Endothelial cell of umbilical vein (primary cell): ENCODE data around the gene STH. TPM values are rescaled to one million over a fixed set of nuclear protein-coding genes. Genes with fewer than 3 reads are reported as not detected.

Source experiments
- BruUV-seq: library from RNA; stranded (reverse); fragments of 400-500 nt; replicated peaks from 2 replicates; lab custom pipeline; 2021; lab: Mats Ljungman, UMichigan
- CTCF ChIA-PET: fragments of 300-600, 350-600 bp; sonication (Branson Sonifier 250); formaldehyde crosslinking; loops from one replicate; lab custom pipeline; 2021; ENCODE audit warnings: antibody characterized with exemption, inconsistent platforms; lab: Charles Lee
- POLR2A ChIA-PET: fragments of 300-600, 350-600 bp; sonication (Branson Sonifier 250); formaldehyde crosslinking; loops from one replicate; lab custom pipeline; 2021; ENCODE audit warnings: antibody characterized with exemption, inconsistent platforms; lab: Charles Lee
- DNase-seq: peaks from one replicate; pipeline ENCODE4 v3.0.0-alpha.2; 2011; ENCODE audit warnings: low read depth, low spot score
- FAIRE-seq: peaks from 2 replicates; lab custom pipeline; 2011; peaks lifted over from hg19 to GRCh38; lab: Jason Lieb, UNC
- H2AFZ ChIP-seq: 2 replicates; pipeline ENCODE4 v1.6.0; 2012; ENCODE audit warnings: low read depth, low read length, control low read depth, inconsistent platforms
- H3K27ac ChIP-seq: 2 replicates; pipeline ENCODE4 v1.5.1; 2011; ENCODE audit warnings: low read depth, mild to moderate bottlenecking, control low read depth, low read length, moderate library complexity; ENCODE audit not compliant: insufficient read depth
- H3K27me3 ChIP-seq, 2 experiments: 2 replicates each; pipeline versions ENCODE4 v1.6.0 to v1.6.1; 2011; ENCODE audit warnings: low read length in 2 of 2, mixed read lengths in 1 of 2; ENCODE audit not compliant: control insufficient read depth in 2 of 2, insufficient read depth in 2 of 2
- H3K36me3 ChIP-seq, 2 experiments: 2 replicates in 1 of 2; 3 replicates in 1 of 2; pipeline ENCODE4 v1.5.1; 2011; ENCODE audit warnings: low read length in 2 of 2, mild to moderate bottlenecking in 1 of 2, moderate library complexity in 1 of 2; ENCODE audit not compliant: control insufficient read depth in 2 of 2, insufficient read depth in 2 of 2; ENCODE audit errors: extremely low read depth in 1 of 2
- H3K4me1 ChIP-seq: 3 replicates; pipeline ENCODE4 v1.5.1; 2011; ENCODE audit warnings: mild to moderate bottlenecking, low read length; ENCODE audit not compliant: control insufficient read depth, insufficient read depth; ENCODE audit errors: extremely low read depth
- H3K4me2 ChIP-seq: 2 replicates; pipeline ENCODE4 v1.6.1; 2011; ENCODE audit warnings: low read length, control low read depth, mixed read lengths; ENCODE audit not compliant: insufficient read depth
- H3K4me3 ChIP-seq, 3 experiments: fragments of 200-600 bp in 1 of 3; sonication (generic), shearing (Covaris generic) in 1 of 3; replicated peaks in 1 of 3; 2 replicates each; pipeline ENCODE4 v1.5.1; 2011 to 2016; ENCODE audit warnings: control low read depth in 3 of 3, low read length in 3 of 3, mild to moderate bottlenecking in 2 of 3, inconsistent platforms in 1 of 3, low read depth in 1 of 3, moderate library complexity in 1 of 3; ENCODE audit not compliant: insufficient read depth in 1 of 3
- H3K79me2 ChIP-seq: 2 replicates; pipeline ENCODE4 v1.6.0; 2012; ENCODE audit warnings: low read length, inconsistent platforms; ENCODE audit not compliant: control insufficient read depth, insufficient read depth
- H3K9ac ChIP-seq: replicated peaks from 2 replicates; pipeline ENCODE3; 2011; ENCODE audit warnings: low read length, control low read depth; ENCODE audit not compliant: insufficient read depth; ENCODE audit errors: extremely low read depth
- H3K9me1 ChIP-seq: replicated peaks from 3 replicates; pipeline ENCODE4 v1.6.0; 2011; ENCODE audit warnings: mild to moderate bottlenecking, low read length; ENCODE audit not compliant: control insufficient read depth, insufficient read depth; ENCODE audit errors: extremely low read depth
- H3K9me3 ChIP-seq: replicated peaks from 2 replicates; pipeline ENCODE4 v1.5.1; 2012; ENCODE audit warnings: low read length, inconsistent platforms; ENCODE audit not compliant: control insufficient read depth, insufficient read depth
- H4K20me1 ChIP-seq: replicated peaks from 2 replicates; pipeline ENCODE3; 2011; ENCODE audit warnings: mild to moderate bottlenecking, low read length; ENCODE audit not compliant: control insufficient read depth, insufficient read depth; ENCODE audit errors: extremely low read depth
- CTCF ChIP-seq, 2 donors: IDR thresholded peaks; 1 replicate in 1 of 2; 2 replicates in 1 of 2; pipeline ENCODE4 v1.5.1; 2011; ENCODE audit warnings: low read length in 2 of 2, mild to moderate bottlenecking in 2 of 2, moderate library complexity in 2 of 2, control low read depth in 1 of 2, inconsistent platforms in 1 of 2, low read depth in 1 of 2; ENCODE audit not compliant: insufficient read depth in 1 of 2; ENCODE audit errors: extremely low read depth in 1 of 2
- EZH2 ChIP-seq: IDR thresholded peaks from 2 replicates; pipeline ENCODE4 v1.6.1; 2012; ENCODE audit warnings: borderline replicate concordance, low read depth, mild to moderate bottlenecking, moderate library complexity, low read length, inconsistent platforms; ENCODE audit not compliant: severe bottlenecking
- FOS ChIP-seq: IDR thresholded peaks from 2 replicates; pipeline ENCODE4 v1.6.1; 2011; ENCODE audit warnings: mild to moderate bottlenecking, low read length, moderate library complexity, borderline replicate concordance; ENCODE audit not compliant: insufficient read depth
- GATA2 ChIP-seq: IDR thresholded peaks from 2 replicates; pipeline ENCODE4 v1.7.0; 2011; ENCODE audit warnings: low read depth, mild to moderate bottlenecking, moderate library complexity, mixed read lengths, low read length; ENCODE audit not compliant: insufficient read length, insufficient read depth
- JUN ChIP-seq: IDR thresholded peaks from 2 replicates; pipeline ENCODE4 v1.6.1; 2011; ENCODE audit warnings: borderline replicate concordance, low read depth; ENCODE audit not compliant: insufficient read length, insufficient read depth
- MYC ChIP-seq: IDR thresholded peaks from one replicate; pipeline ENCODE4 v1.6.1; 2011; ENCODE audit warnings: mild to moderate bottlenecking, low read depth, low read length
- POLR2A ChIP-seq: IDR thresholded peaks from 2 replicates; pipeline ENCODE4 v1.6.1; 2012; ENCODE audit warnings: low read depth, mild to moderate bottlenecking, control low read depth, low read length
- POLR2AphosphoS5 ChIP-seq: IDR thresholded peaks from 2 replicates; pipeline ENCODE4 v1.6.1; 2012; ENCODE audit warnings: low read depth, mild to moderate bottlenecking, control low read depth, low read length, moderate library complexity; ENCODE audit not compliant: insufficient read depth
- dilution Hi-C: fragments of 300-500 bp; cut with MboI; formaldehyde crosslinking; loops from one replicate; pipeline ENCODE4 v1.15.0; 2019; ENCODE audit warnings: low sequenced_read_pairs; ENCODE audit not compliant: extremely low pct_ligation_motif_present
- intact Hi-C: fragments of 100-400 bp; cut with micrococcal nuclease; formaldehyde crosslinking; loops from one replicate; pipeline ENCODE4 v1.10.0; 2022
- polyA plus RNA-seq, 4 experiments: library from polyadenylated mRNA; depleted of rRNA in 3 of 4; stranded (reverse) in 3 of 4; unstranded in 1 of 4; fragments of >200 nt; gene quantifications; 2 replicates each; pipeline versions ENCODE4 v1.2.1 to v1.2.3, GENCODE V29; 2011 to 2012; ENCODE audit warnings: missing spikeins in 1 of 4
- total RNA-seq: library from RNA; stranded (reverse); gene quantifications from 2 replicates; pipeline ENCODE4 v1.2.3, GENCODE V29; 2021
- TF ChIP-seq, protein P1 (sequence below): IDR thresholded peaks from 2 replicates; pipeline ENCODE4 v1.6.1; 2011; ENCODE audit not compliant: insufficient read depth, insufficient read length

STH gene
- total and polyA plus RNA-seq, 2 donors (not counting 3 experiments of a cell fraction or from before 2014, with no cell fraction given): not detected

GRCh38 chr17:45972531-45972930 lies 26.5 kb upstream of the STH start:
- Histone ChIP-seq H3K9me1 (no peaks in the 10 kb centered on the region), H3K27me3 (peaks cover 6 to 7% of the 10 kb centered on the region in 2 experiments), H3K9ac (no peak overlapping the region), H3K4me2 (no peak overlapping the region), H3K79me2 (no peaks in the 10 kb centered on the region), H3K9me3 (no peaks in the 10 kb centered on the region), H2AFZ (no peak overlapping the region), H3K27ac (no peak overlapping the region), H3K4me3 (no peak overlapping the region), H4K20me1 (no peaks in the 10 kb centered on the region), H3K36me3 (no peaks in the 10 kb centered on the region), H3K4me1 (no peaks in the 10 kb centered on the region)
- ChIA-PET POLR2A (no interaction called here), CTCF (no interaction called here)
- FAIRE-seq (no peak), DNase-seq (no peak)
- no TSS peak for BruUV-seq
- dilution Hi-C loops (no loop called here), intact Hi-C loops (no loop called here)
- TF ChIP-seq CTCF (IDR thresholded peaks at IDR 0.05; ENCODE audit: extremely low read depth in 1 of 2, insufficient read depth in 1 of 2, low read depth in 1 of 2, low read length in 2 of 2) (no peak), MYC (no peak), EZH2 (no peak), POLR2A (no peak), FOS (no peak), POLR2AphosphoS5 (no peak), JUN (no peak), GATA2 (no peak)
- TF ChIP-seq, protein P1, sequence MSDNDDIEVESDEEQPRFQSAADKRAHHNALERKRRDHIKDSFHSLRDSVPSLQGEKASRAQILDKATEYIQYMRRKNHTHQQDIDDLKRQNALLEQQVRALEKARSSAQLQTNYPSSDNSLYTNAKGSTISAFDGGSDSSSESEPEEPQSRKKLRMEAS: no peak
